ENCODE results near the gene TNIK.

- TF ChIP-seq CTCF (conservative IDR thresholded peaks at IDR 0.05; ENCODE audit: low read length) (no peak), EZH2phosphoT487 (IDR thresholded peaks at IDR 0.05; ENCODE audit: borderline replicate concordance) (no peak)
Observed at GRCh38 chr3:171206283-171206682, 253.9 kb downstream of the TNIK start.

Data from Loucy (cell line).